CD14-positive monocyte (primary cell): Measurements from ENCODE around the gene FAM193A. TPM values are rescaled to one million over a fixed set of nuclear protein-coding genes. Genes with fewer than 3 reads are reported as not detected.

Source experiments
- DNase-seq, 3 donors: peaks; one replicate each; pipeline ENCODE4 v3.0.0-alpha.2; 2011 to 2022
- H2AFZ ChIP-seq: 2 replicates; pipeline ENCODE4 v1.6.0; 2012; ENCODE audit warnings: mild to moderate bottlenecking, low read depth, low read length, inconsistent platforms; ENCODE audit not compliant: insufficient read depth, poor library complexity, severe bottlenecking
- H3K27ac ChIP-seq, 2 donors: 1 replicate in 1 of 2; 2 replicates in 1 of 2; pipeline ENCODE4 v1.5.1; 2012 to 2013; ENCODE audit warnings: low read length in 2 of 2, control low read depth in 1 of 2, inconsistent platforms in 1 of 2, low read depth in 1 of 2, mild to moderate bottlenecking in 1 of 2
- H3K27me3 ChIP-seq, 2 donors: one replicate each; pipeline versions ENCODE4 v1.6.0 to v1.6.1; 2011 to 2013; ENCODE audit warnings: low read length in 2 of 2; ENCODE audit not compliant: control insufficient read depth in 2 of 2, insufficient read depth in 2 of 2
- H3K36me3 ChIP-seq, 2 donors: replicated peaks in 1 of 2; 1 replicate in 1 of 2; 2 replicates in 1 of 2; pipeline versions ENCODE4 v1.5.1 to v1.6.1; 2012 to 2013; ENCODE audit warnings: low read length in 2 of 2, control low read depth in 1 of 2, inconsistent platforms in 1 of 2, mild to moderate bottlenecking in 1 of 2; ENCODE audit not compliant: insufficient read depth in 2 of 2, control insufficient read depth in 1 of 2
- H3K4me1 ChIP-seq, 2 donors: 1 replicate in 1 of 2; 2 replicates in 1 of 2; pipeline versions ENCODE4 v1.5.1 to v1.6.1; 2012 to 2013; ENCODE audit warnings: low read length in 2 of 2, control low read depth in 1 of 2, inconsistent platforms in 1 of 2, mild to moderate bottlenecking in 1 of 2, moderate library complexity in 1 of 2; ENCODE audit not compliant: insufficient read depth in 2 of 2, control insufficient read depth in 1 of 2
- H3K4me2 ChIP-seq: replicated peaks from 2 replicates; pipeline ENCODE3; 2012; ENCODE audit warnings: low read length, moderate library complexity, mild to moderate bottlenecking; ENCODE audit not compliant: poor library complexity, severe bottlenecking; ENCODE audit errors: extremely low read depth
- H3K4me3 ChIP-seq, 3 experiments: fragments of 200-600 bp in 1 of 3; sonication (generic) in 1 of 3; replicated peaks in 1 of 3; 1 replicate in 2 of 3; 2 replicates in 1 of 3; pipeline ENCODE4 v1.5.1; 2011 to 2013; ENCODE audit warnings: low read length in 3 of 3, mild to moderate bottlenecking in 3 of 3, control low read depth in 2 of 3, low read depth in 2 of 3, inconsistent platforms in 1 of 3, moderate library complexity in 1 of 3
- H3K79me2 ChIP-seq: 2 replicates; pipeline ENCODE4 v1.6.0; 2012; ENCODE audit warnings: mild to moderate bottlenecking, control low read depth, inconsistent platforms, low read length, moderate library complexity; ENCODE audit not compliant: insufficient read depth
- H3K9ac ChIP-seq: 2 replicates; pipeline ENCODE4 v1.6.0; 2017; ENCODE audit warnings: low read length, mild to moderate bottlenecking; ENCODE audit not compliant: insufficient read depth, poor library complexity, severe bottlenecking
- H3K9me3 ChIP-seq, 2 donors: replicated peaks in 1 of 2; 1 replicate in 1 of 2; 2 replicates in 1 of 2; pipeline versions ENCODE4 v1.5.1 to v1.6.1; 2012 to 2013; ENCODE audit warnings: low read length in 2 of 2, control low read depth in 1 of 2; ENCODE audit not compliant: control insufficient read depth in 1 of 2, insufficient read depth in 1 of 2
- H4K20me1 ChIP-seq: 2 replicates; pipeline ENCODE4 v1.6.0; 2012; ENCODE audit warnings: mild to moderate bottlenecking, low read length, control low read depth, moderate library complexity; ENCODE audit not compliant: insufficient read depth
- H3K27ac Mint-ChIP-seq, 7 donors: one replicate each; pipeline ENCODE4 v1.8.0; 2020; ENCODE audit warnings: mild to moderate bottlenecking in 7 of 7, mixed read lengths in 7 of 7, moderate library complexity in 6 of 7, inconsistent platforms in 2 of 7
- H3K27me3 Mint-ChIP-seq, 3 donors: one replicate each; pipeline ENCODE4 v1.8.0; 2021 to 2022; ENCODE audit warnings: low read depth in 3 of 3, mild to moderate bottlenecking in 3 of 3, mixed read lengths in 3 of 3, moderate library complexity in 3 of 3, inconsistent platforms in 1 of 3
- H3K36me3 Mint-ChIP-seq, 2 donors: one replicate each; pipeline ENCODE4 v1.8.0; 2020; ENCODE audit warnings: mixed read lengths in 2 of 2, inconsistent platforms in 1 of 2, mild to moderate bottlenecking in 1 of 2
- H3K4me1 Mint-ChIP-seq: one replicate; pipeline ENCODE4 v1.8.0; 2020; ENCODE audit warnings: mild to moderate bottlenecking, mixed read lengths
- H3K4me3 Mint-ChIP-seq, 2 donors: one replicate each; pipeline ENCODE4 v1.8.0; 2020; ENCODE audit warnings: mild to moderate bottlenecking in 2 of 2, mixed read lengths in 2 of 2, moderate library complexity in 1 of 2
- H3K9me3 Mint-ChIP-seq, 7 donors: one replicate each; pipeline ENCODE4 v1.8.0; 2020 to 2022; ENCODE audit warnings: mixed read lengths in 7 of 7, mild to moderate bottlenecking in 6 of 7, moderate library complexity in 6 of 7, inconsistent platforms in 2 of 7
- CTCF ChIP-seq: fragments of 200-600 bp; IDR thresholded peaks from one replicate; pipeline ENCODE4 v1.8.0; 2022; ENCODE audit warnings: antibody characterized with exemption, mild to moderate bottlenecking
- WGBS: methylation state at CpG from one replicate; pipeline ENCODE4 v1.1.5; 2013; ENCODE audit warnings: missing lambda C conversion rate; ENCODE audit not compliant: insufficient coverage; 5-methylcytosine and 5-hydroxymethylcytosine counted together
- intact Hi-C, 2 donors: fragments of 100-400 bp; cut with micrococcal nuclease; formaldehyde crosslinking; loops; one replicate each; pipeline versions ENCODE4 v1.15.0 to v1.15.1; 2023
- polyA plus RNA-seq, 3 donors: library from polyadenylated mRNA; depleted of rRNA in 1 of 3; unstranded in 2 of 3; stranded (reverse) in 1 of 3; fragments of 300-500 nt in 2 of 3; fragments of >200 nt in 1 of 3; fragmentation: Illumina TruSeq in 2 of 3; gene quantifications; 1 replicate in 2 of 3; 2 replicates in 1 of 3; pipeline ENCODE4 v1.2.3, GENCODE V29; 2012 to 2021
- small RNA-seq: library from RNA; depleted of rRNA; stranded (forward); fragments of <200 nt; gene quantifications from one replicate; pipeline ENCODE3, GENCODE V24; 2012; ENCODE audit warnings: low read depth; ENCODE audit not compliant: insufficient read length

FAM193A gene
- polyA plus RNA-seq, 3 donors, result 0.66 to 11.8 (median 0.82) TPM

DNA sequence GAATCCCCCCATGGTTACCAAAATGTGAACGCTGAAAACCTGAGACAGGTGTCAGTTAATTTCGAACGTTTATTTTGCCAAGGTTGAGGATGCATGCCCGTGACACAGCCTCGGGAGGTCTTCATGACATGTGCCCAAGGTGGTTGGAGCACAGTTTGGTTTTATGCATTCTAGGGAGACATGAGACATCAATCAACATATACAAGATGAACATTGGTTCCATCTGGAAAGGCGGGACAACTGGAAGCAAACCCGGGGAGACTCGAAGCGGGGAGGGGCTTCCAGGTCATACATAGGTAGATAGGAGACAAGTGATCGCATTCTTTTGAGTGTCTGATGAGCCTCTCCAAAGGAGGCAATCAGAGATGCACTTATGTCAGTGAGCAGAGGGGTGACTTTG is 245.5 kb downstream of the FAM193A start:
- Mint-ChIP-seq H3K9me3 (peaks cover 0 to 12% (median 8%) of the 10 kb centered on the region in 7 donors), H3K27ac (no peak overlapping the region), H3K27me3 (peaks cover 2 to 4% (median 2%) of the 10 kb centered on the region in 3 donors), H3K4me3 (no peak overlapping the region), H3K36me3 (peaks cover 2 to 8% of the 10 kb centered on the region in 2 donors), H3K4me1 (peaks cover 22% of the 10 kb centered on the region)
- no peak overlapping the region for H3K27ac ChIP-seq
- H3K9me3 ChIP-seq, result peaks cover 0 to 5% of the 10 kb centered on the region in 2 donors
- H3K4me1 ChIP-seq, result peaks cover 21 to 26% of the 10 kb centered on the region in 2 donors
- peaks cover 8% of the 10 kb centered on the region for H3K79me2 ChIP-seq
- TF ChIP-seq CTCF, result no peak
- H3K4me3 ChIP-seq, result no peak overlapping the region
- H3K36me3 ChIP-seq, result no peaks in the 10 kb centered on the region
- no peak overlapping the region for H2AFZ ChIP-seq
- no peak overlapping the region for H3K9ac ChIP-seq
- H4K20me1 ChIP-seq, result no peaks in the 10 kb centered on the region
- no peak for DNase-seq
- no peaks in the 10 kb centered on the region for H3K27me3 ChIP-seq
- H3K4me2 ChIP-seq, result no peak overlapping the region
- intact Hi-C loops, result no loop called here
- WGBS, result 100% methylated on average over 1 of the region's 10 CpGs

Small RNAs within 50 kb of the gene (small RNA-seq; reads per million reads assigned to genes)
- not detected for gene CR545473.1
- gene RF00019, result not detected

Other genes with a start within 250 kb of the FAM193A start
- 1 to 10 TPM; 1.0 to 4.4 (median 1.1) TPM for gene ZFYVE28, start 118.0 kb upstream of the FAM193A start, polyA plus RNA-seq
- gene CFAP99, start 117.7 kb upstream of the FAM193A start, polyA plus RNA-seq, result under 1 TPM in 2 of 3 donors, not detected in 1; 0.15 to 0.27 TPM
- 10 to 100 TPM; 28.8 to 41.3 (median 37.0) TPM for gene RNF4, start 67.5 kb upstream of the FAM193A start, polyA plus RNA-seq
- 10 to 100 TPM; 27.6 to 75.7 (median 28.2) TPM for gene TNIP2, start 219.7 kb downstream of the FAM193A start, polyA plus RNA-seq